WTC11 (cell line): Measurements from ENCODE around the gene NOP9. TPM values are rescaled to one million over a fixed set of nuclear protein-coding genes. Genes with fewer than 3 reads are reported as not detected.

ENCODE experiments used
- ATAC-seq: fragments of 200-7000 bp; cut with Tn5 transposase; 2 replicates; pipeline ENCODE4 v1.10.0; 2021; ENCODE audit warnings: mild to moderate bottlenecking, moderate library complexity
- CTCF ChIA-PET: fragments of 300-600 bp; sonication (Branson Sonifier 250); formaldehyde crosslinking; loops from one replicate; lab custom pipeline; 2021; ENCODE audit warnings: antibody characterized with exemption; lab: Charles Lee
- POLR2A ChIA-PET: fragments of 350-600 bp; sonication (Branson Sonifier 250); formaldehyde crosslinking; loops from one replicate; lab custom pipeline; 2021; ENCODE audit warnings: antibody characterized with exemption; lab: Charles Lee
- DNase-seq: peaks from one replicate; pipeline ENCODE4 v3.0.0; 2021; ENCODE audit warnings: low spot score
- H3K27ac Mint-ChIP-seq: 2 replicates; pipeline ENCODE4 v1.8.0; 2021; ENCODE audit warnings: mixed read lengths
- H3K27me3 Mint-ChIP-seq: 2 replicates; pipeline ENCODE4 v1.8.0; 2021; ENCODE audit warnings: low read depth, mild to moderate bottlenecking, moderate library complexity, mixed read lengths
- H3K36me3 Mint-ChIP-seq: 2 replicates; pipeline ENCODE4 v1.8.0; 2021; ENCODE audit warnings: mixed read lengths
- H3K4me1 Mint-ChIP-seq: 2 replicates; pipeline ENCODE4 v1.8.0; 2022; ENCODE audit warnings: mixed read lengths
- H3K4me3 Mint-ChIP-seq: 2 replicates; pipeline ENCODE4 v1.8.0; 2021; ENCODE audit warnings: mild to moderate bottlenecking, moderate library complexity, mixed read lengths
- H3K9me3 Mint-ChIP-seq: 2 replicates; pipeline ENCODE4 v1.8.0; 2021; ENCODE audit warnings: mixed read lengths
- CDX4 ChIP-seq: fragments of 250-450 bp; sonication (Bioruptor Pico); IDR thresholded peaks from 2 replicates; pipeline ENCODE4 v1.9.0; 2021; ENCODE audit warnings: moderate library complexity, mild to moderate bottlenecking, inconsistent platforms, borderline replicate concordance
- CTCF ChIP-seq: fragments of 200-600 bp; IDR thresholded peaks from 2 replicates; pipeline ENCODE4 v1.8.0; 2022; ENCODE audit warnings: antibody characterized with exemption
- ELF4 ChIP-seq: sonication (generic); formaldehyde crosslinking; IDR thresholded peaks from 2 replicates; pipeline ENCODE4 v1.8.1; 2022; ENCODE audit warnings: low read depth, mild to moderate bottlenecking, moderate library complexity, missing genetic modification reagents
- ESRRA ChIP-seq: sonication (generic); formaldehyde crosslinking; IDR thresholded peaks from 2 replicates; pipeline ENCODE4 v1.8.1; 2022; ENCODE audit warnings: mild to moderate bottlenecking, missing genetic modification reagents, borderline replicate concordance
- FOXP4 ChIP-seq: sonication (generic); formaldehyde crosslinking; IDR thresholded peaks from 2 replicates; pipeline ENCODE4 v1.8.0; 2022; ENCODE audit warnings: mild to moderate bottlenecking, missing genetic modification reagents
- GABPB1 ChIP-seq: sonication (generic); formaldehyde crosslinking; IDR thresholded peaks from 2 replicates; pipeline ENCODE4 v1.8.1; 2023; ENCODE audit warnings: mild to moderate bottlenecking, missing genetic modification reagents
- JAZF1 ChIP-seq: fragments of 250-450 bp; sonication (Bioruptor Pico); IDR thresholded peaks from 2 replicates; pipeline ENCODE4 v1.9.0; 2021; ENCODE audit warnings: moderate library complexity, mild to moderate bottlenecking, inconsistent platforms
- JUN ChIP-seq: sonication (generic); formaldehyde crosslinking; IDR thresholded peaks from 2 replicates; pipeline ENCODE4 v1.8.0; 2023; ENCODE audit warnings: mild to moderate bottlenecking, missing genetic modification reagents
- MAX ChIP-seq: sonication (generic); formaldehyde crosslinking; IDR thresholded peaks from 2 replicates; pipeline ENCODE4 v1.8.0; 2022; ENCODE audit warnings: mild to moderate bottlenecking, missing genetic modification reagents
- MXD4 ChIP-seq: fragments of 250-450 bp; sonication (Bioruptor Pico); IDR thresholded peaks from 2 replicates; pipeline ENCODE4 v1.8.0; 2021; ENCODE audit warnings: mild to moderate bottlenecking, moderate library complexity, borderline replicate concordance
- TCF7 ChIP-seq: sonication (generic); formaldehyde crosslinking; IDR thresholded peaks from 2 replicates; pipeline ENCODE4 v1.8.0; 2022; ENCODE audit warnings: mild to moderate bottlenecking, low read depth, missing genetic modification reagents, moderate library complexity
- TEAD1 ChIP-seq: sonication (generic); formaldehyde crosslinking; IDR thresholded peaks from 2 replicates; pipeline ENCODE4 v1.8.0; 2022; ENCODE audit warnings: mild to moderate bottlenecking, missing genetic modification reagents
- ZBTB43 ChIP-seq: sonication (generic); formaldehyde crosslinking; IDR thresholded peaks from 2 replicates; pipeline ENCODE4 v1.8.1; 2023; ENCODE audit warnings: mild to moderate bottlenecking, missing genetic modification reagents
- ZMAT4 ChIP-seq: fragments of 250-450 bp; sonication (Bioruptor Pico); IDR thresholded peaks from 2 replicates; pipeline ENCODE4 v1.9.0; 2021; ENCODE audit warnings: mild to moderate bottlenecking
- ZNF263 ChIP-seq: sonication (generic); formaldehyde crosslinking; IDR thresholded peaks from 2 replicates; pipeline ENCODE4 v1.8.1; 2022; ENCODE audit warnings: low read depth, mild to moderate bottlenecking, moderate library complexity, missing genetic modification reagents
- ZNF281 ChIP-seq: sonication (generic); formaldehyde crosslinking; IDR thresholded peaks from 2 replicates; pipeline ENCODE4 v1.8.0; 2023; ENCODE audit warnings: mild to moderate bottlenecking, missing genetic modification reagents
- ZNF512 ChIP-seq: sonication (generic); formaldehyde crosslinking; IDR thresholded peaks from 2 replicates; pipeline ENCODE4 v1.8.1; 2022; ENCODE audit warnings: missing genetic modification reagents, borderline replicate concordance
- total RNA-seq: library from RNA; stranded (reverse); gene quantifications from 3 replicates; pipeline ENCODE4 v1.2.3, GENCODE V29; 2021

The NOP9 gene
- total RNA-seq, 1 experiment from 2014 or later: 44.4 TPM

- TF ChIP-seq ZNF281 (CRISPR knock-in tag) (no peak), JAZF1 (no peak), CTCF (no peak), ESRRA (CRISPR knock-in tag) (no peak), ZBTB43 (no peak), TEAD1 (CRISPR knock-in tag) (no peak), MXD4 (CRISPR knock-in tag) (no peak), ZNF263 (CRISPR knock-in tag) (no peak), TCF7 (CRISPR knock-in tag) (no peak), FOXP4 (CRISPR knock-in tag) (no peak)
Measured at GRCh38 chr14:24273422-24273998, 26.1 kb upstream of the NOP9 start (continued).

- DNase-seq: no peak
- Mint-ChIP-seq H3K27ac (peak overlapping the region; percentile 52), H3K9me3 (no peaks in the 10 kb centered on the region), H3K27me3 (no peaks in the 10 kb centered on the region), H3K4me3 (0 out of 2 replicates have a peak overlapping the region, but pooled peaks have one; percentile 6), H3K36me3 (no peaks in the 10 kb centered on the region), H3K4me1 (peaks cover 16% of the 10 kb centered on the region)
- ATAC-seq: no peak
- TF ChIP-seq TEAD1 (CRISPR knock-in tag): no peak
- no peak for TF ChIP-seq ZNF512 (CRISPR knock-in tag)
- no peak for TF ChIP-seq ELF4 (CRISPR knock-in tag)
- TF ChIP-seq CDX4 (CRISPR knock-in tag): no peak
- no peak for TF ChIP-seq ZMAT4 (CRISPR knock-in tag)
- TF ChIP-seq MAX (CRISPR knock-in tag): no peak
- no peak for TF ChIP-seq GABPB1
- TF ChIP-seq JUN (CRISPR knock-in tag): no peak
- ChIA-PET CTCF (interaction anchor here (0.8 to 3.9 kb wide), 9 partner anchors 9 to 157 kb away, joined by 3 to 28 read pairs (median 5); partner anchors contain the start of genes CIDEB, DHRS1, MDP1 and NOP9), POLR2A (interaction anchor here (1.0 kb wide), 1 partner anchor 32 kb away, joined by 3 read pairs; the partner anchor contains the start of gene TINF2)
Measured at GRCh38 chr14:24274101-24274543, 25.5 kb upstream of the NOP9 start.
